HG03060 (cell line): ENCODE data around the gene RETREG1.
"Not testable (repeated sequence)": the region's sequence is repeated elsewhere in the genome, so short reads cannot be mapped to it uniquely, and the experiment has no call there.

Experiments
- ATAC-seq: cut with Tn5 transposase; IDR thresholded peaks from one replicate; pipeline ENCODE4 v1.9.1; 2021; ENCODE audit warnings: low read depth, moderate number of reproducible peaks; ENCODE audit not compliant: unreplicated experiment

RETREG1 gene

GRCh38 chr5:16558984-16559629 lies 57.7 kb downstream of the RETREG1 start:
- no peak for ATAC-seq

GRCh38 chr5:16557477-16557876 lies 59.3 kb downstream of the RETREG1 start:
- ATAC-seq: no peak

DNA sequence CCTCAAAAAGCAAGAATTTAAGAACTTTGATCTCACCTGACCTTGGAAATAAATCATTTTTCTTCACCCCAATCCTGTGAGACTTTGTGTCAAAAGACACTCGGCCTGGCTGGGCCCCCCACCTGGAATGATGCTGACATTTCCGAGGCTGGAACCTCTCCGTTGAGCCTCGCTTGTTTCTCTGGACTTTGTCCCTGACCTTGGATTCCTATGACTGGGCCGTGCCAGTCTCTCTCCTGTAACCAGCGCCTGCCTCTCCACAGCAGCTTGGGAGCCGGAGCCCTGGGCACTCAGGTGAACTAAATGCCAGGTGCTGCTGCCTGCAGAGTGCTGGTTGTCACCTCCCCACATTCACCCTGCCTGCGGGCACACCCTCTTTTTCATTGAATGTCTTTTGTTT lies 62.7 kb downstream of the RETREG1 start:
- no peak for ATAC-seq

- ATAC-seq: peak; percentile 64
Observed at GRCh38 chr5:16552666-16553343, 64.0 kb downstream of the RETREG1 start.

DNA sequence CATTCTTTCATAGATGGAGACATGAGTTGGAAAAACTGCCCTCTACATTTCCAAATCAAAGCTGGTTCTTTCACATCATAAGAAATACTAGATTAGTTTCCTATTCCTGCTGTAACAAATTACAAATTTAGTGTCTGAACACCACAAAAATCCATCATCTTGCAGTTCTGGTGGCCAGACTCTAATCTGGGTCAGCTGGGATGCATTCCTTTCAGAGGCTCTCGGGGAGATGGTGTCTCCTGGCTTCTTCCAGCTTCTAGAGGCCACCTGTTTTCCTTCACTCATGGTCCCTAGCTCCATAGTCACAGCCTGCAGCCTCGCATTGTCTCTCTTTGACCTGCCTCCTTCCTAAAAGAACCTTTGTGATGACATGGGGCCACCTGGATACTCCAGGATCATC lies 65.2 kb downstream of the RETREG1 start:
- ATAC-seq: no peak

DNA sequence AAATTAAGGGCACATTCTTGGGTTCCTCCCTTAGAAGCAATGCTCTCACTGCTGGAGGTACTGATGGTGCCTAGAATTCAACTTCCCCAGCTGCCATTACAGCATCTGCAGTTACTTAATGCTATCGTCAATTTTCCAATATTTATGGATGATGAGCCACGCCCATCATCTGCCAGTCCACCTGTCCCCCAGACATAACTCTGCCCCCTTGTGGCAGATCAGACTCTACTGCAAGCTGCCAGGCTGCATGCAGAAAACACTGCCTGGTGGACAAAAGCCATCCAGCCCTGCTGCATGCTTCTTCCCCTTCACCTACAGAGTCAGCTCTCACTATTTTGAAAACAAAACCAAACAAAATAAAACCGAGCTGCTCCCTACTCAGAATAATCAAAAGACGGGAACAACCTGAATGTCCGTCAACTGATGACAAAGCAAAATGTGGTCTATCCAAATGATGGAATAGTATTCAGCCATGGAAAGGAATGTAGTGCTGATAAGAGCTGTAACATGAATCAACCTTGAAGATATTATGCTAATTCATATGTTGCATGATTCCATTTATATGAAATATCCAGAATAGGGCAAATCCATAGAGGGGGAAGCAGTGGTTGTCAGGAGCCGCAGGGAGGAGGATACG lies 66.4 kb downstream of the RETREG1 start:
- peak; percentile 75 for ATAC-seq

DNA sequence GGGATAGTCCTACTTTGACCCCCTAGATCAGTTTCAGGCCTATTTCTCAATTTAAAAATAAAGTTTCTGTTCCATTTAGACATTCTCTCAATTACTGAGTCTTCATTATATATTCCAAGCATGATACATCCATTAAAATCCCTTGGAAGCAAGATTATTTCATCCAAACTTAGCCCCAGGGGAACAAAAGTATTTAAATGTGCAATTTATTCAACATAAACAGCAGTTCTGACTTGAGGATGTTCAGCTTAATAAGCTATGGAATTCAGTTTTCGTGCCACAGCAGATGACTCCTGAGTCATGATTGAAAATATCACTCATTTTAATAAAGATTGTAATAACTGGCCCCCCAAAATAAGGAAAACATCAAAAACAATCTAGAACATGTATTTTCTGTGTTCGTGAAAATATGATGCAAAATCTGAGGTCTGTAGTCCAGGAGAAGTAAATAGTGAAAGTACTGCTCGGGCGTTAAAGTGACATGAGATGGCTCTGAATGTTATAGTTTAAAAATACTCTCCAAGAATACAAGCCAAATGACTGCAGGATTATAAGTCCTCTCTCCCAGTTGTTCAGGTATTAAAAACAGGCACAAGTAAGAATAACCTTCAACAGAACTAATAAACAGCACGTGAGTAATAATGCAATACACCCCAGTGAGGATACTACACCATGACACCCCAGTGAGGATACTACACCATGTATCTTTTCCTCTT lies 67.1 kb downstream of the RETREG1 start:
- ATAC-seq: peak; percentile 10

DNA sequence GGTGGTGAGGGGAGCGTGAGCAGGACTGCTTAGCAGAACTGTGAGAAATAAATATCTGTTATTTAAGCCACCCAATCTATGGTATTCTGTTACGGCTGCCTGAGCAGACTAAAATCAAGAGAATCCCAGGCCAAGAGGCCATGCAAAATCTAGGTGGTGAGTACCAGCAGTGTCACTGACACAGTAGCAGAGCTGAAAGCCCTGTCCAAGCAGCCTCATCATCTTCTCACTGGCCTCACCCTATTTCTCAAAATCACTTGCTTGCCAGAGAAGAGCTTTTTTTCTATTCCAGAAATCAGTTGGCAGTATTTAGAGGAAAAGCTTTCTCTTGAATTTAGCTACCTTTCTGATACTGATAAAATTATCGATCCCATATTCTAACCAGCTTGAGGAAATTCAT lies 68.0 kb downstream of the RETREG1 start:
- ATAC-seq: no peak

- no peak for ATAC-seq
Observed at GRCh38 chr5:16548115-16548514, 68.7 kb downstream of the RETREG1 start.

DNA sequence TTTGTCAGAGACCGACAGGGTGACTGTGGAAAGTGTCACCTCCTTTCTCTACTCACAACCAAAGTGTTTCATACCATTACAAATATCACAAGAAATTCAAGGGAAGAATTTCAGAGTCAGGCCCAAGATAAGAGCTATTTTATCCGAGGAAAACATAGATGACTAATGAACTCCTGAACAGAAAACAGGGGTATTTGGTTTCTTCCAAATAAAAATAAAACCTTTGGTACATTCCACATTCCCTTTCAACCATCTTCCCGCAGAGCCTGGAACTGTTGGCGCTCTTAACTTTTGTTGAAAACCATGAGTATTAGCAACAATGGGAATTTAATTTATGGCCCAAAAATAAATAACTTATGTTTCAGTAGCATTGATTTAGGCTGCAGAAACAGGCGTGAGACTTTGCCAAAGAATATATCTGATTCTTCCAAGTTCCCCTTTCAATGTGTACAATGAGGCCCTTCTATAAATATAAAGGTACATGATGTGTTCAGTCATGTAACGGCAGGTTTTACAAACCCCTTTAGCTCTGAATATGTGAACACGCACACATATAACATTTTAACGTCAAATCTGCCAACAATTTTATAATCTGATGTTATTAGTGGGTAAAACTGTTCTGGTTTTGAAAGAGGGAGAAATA lies 69.5 kb downstream of the RETREG1 start:
- no peak for ATAC-seq

DNA sequence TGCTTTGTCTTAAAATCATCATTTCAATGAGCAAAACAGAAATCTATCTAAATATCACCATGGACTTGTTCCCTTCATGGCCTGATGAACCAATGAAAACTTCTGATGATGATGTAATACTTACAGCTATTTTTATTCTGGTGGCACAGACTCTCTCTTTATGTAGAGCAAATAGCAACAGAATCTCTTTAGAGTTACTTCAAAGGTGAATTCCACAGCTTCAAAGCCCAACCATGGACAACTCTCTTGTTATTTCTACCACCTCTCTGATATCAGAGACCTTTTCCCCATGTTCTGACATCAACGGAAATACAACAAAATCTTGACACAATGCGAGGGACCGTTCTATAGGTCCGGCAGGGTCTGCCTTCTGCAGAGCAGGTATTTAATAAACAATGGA lies 70.1 kb downstream of the RETREG1 start:
- no peak for ATAC-seq

DNA sequence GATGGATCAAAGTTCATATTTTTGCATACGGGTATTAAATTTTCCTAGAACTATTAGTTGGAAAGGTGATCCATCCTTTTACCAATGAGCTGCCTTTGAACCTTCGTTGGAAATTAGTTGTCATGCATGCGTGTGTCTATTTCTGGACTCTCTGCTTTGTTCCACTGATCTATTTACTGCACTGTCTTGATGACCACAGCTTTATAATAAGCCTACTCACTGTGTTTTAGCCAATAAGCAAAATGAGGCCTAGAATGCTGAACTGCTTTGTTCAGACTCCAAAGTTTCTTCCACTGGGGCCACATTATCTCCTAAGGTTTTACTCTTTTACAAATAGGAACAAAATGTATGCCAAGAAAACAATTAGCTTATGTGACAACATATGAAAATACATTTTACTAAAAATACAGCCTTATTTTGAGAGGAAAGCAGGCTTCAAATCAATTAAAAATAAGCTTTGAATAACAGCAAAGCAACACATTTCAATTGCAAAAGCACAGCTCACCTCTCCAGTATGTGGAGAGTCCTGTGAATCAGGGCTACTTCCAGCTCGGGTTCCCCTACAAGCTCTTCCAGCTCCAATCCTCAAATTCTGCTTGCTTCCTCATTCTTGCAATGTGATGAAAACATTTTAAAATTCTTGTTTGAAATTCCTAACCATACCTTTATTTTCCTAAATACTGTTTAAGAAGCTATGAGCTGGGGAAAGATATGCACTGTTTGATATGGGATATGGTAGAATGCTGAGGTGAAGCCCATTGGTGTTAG lies 72.0 kb downstream of the RETREG1 start:
- ATAC-seq: no peak

- not testable (repeated sequence) for ATAC-seq
Observed at GRCh38 chr5:16543206-16543605, 73.6 kb downstream of the RETREG1 start.

DNA sequence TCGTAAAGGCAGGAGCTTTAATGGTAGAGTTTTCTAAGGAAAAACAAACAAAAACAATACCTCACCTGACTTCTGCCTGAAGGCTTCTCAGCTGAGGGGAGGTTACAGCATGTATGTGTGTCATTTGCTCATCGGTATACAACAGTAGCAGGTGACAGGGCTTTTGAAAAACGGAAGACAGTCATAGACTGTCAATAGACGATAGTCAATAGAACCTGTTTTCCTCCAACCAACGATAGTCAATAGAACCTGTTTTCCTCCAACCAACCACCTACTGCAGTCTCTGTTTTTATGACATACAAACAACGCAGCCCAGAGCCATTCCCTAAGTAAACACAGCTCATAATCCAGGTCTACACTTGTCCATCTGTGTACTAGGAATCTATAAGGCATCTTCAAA lies 74.6 kb downstream of the RETREG1 start:
- no peak for ATAC-seq

GRCh38 chr5:16541592-16541991 lies 75.2 kb downstream of the RETREG1 start:
- ATAC-seq: not testable (repeated sequence)

- no peak for ATAC-seq
Observed at GRCh38 chr5:16540421-16540820, 76.4 kb downstream of the RETREG1 start.

GRCh38 chr5:16539169-16539666 lies 77.6 kb downstream of the RETREG1 start:
- no peak for ATAC-seq

GRCh38 chr5:16538006-16538405 lies 78.8 kb downstream of the RETREG1 start:
- ATAC-seq: no peak

DNA sequence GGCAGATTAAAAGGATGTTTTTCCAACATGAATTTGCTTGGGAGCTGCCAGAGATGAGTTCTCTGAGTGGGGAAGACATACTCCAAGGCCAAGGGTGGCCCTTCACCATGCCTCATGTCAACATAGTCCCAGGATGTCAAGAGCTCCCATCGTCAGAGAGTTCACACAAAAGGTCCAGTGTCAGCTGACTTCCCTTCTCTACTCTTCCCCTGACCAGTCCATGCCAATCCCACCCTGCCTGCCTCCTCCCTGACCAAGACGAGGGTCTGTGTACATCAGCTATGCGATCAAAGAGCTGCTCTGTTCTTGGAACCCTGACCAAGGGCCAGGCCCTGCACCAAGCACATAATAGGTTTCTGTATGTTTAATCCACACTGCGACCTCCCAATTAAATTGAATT lies 80.0 kb downstream of the RETREG1 start:
- ATAC-seq: no peak

- ATAC-seq: no peak
Observed at GRCh38 chr5:16536246-16536645, 80.6 kb downstream of the RETREG1 start.
